Cerebellar nuclear complex (tissue), 1 donor: ENCODE measurements around the gene TLR7.

Experiments used
- DNase-seq, 2 experiments: peaks; one replicate each; lab custom pipeline; 2025; lab: John Stamatoyannopoulos, UW

The TLR7 gene

DNA sequence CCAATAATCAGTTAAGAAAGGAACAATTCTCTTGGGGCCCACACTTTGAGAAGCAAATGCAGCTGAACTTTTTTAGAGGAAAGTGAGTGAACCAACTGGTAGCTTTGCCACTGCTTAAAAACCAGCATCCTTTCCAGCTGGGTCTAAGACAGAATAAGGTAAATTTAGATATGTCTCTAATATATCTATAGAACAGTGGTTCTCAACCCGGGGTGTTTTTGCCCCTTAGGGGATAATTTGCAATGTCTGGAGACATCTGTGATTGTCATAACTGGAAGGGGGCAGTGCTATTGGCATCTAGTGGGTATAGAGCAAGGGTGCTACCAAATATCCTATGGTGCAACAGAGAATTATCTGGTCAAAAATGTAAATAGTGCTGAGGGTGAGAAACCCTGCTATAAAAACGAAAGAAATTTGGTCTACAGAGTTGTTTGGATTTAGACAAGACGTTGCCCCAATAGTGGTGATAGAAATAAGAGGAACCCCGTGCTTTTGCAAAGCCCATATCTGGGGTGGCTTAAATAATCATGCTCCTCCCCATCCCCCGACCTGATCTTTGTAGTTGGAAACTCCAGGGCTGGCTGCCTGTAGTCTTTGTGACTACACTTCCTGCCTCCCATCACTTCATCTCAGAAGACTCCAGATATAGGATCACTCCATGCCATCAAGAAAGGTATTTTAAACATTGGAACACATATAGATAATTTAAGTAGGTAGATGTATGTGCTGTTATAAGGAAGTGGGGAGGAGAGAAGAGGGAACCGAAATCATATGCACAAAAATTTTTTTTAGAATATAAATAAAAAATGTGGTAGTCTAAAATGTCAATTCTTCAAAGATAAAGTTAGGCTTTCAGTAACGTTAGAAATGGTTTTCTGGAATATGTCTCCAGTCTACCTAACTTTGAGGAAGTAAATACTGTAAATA, at the start of gene TLR7:
TLR7 (plus strand) TSS at position 622 of the 927 bp plus-strand sequence. CDS start 507 bp downstream, outside the sequence.
- DNase-seq = no peak

DNA sequence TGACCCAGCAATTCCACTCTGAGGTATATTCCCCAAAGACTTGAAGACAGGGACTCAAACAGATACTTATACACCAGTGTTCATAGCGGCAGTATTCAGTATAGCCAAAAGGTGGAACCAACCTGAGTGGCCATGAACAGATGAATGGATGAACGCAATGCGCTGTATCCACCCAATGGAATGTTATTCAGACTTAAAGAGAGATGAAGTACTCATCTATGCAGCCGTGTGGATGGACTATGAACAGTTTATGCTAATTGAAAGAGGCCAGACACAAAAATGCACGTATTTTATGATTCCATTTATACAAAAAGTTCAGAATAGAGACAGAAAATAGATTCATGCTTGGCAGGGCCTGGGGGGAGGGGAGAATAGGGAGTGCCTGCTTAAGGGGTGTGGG, 49.3 kb upstream of the TLR7 start:
- DNase-seq = no peak

DNA sequence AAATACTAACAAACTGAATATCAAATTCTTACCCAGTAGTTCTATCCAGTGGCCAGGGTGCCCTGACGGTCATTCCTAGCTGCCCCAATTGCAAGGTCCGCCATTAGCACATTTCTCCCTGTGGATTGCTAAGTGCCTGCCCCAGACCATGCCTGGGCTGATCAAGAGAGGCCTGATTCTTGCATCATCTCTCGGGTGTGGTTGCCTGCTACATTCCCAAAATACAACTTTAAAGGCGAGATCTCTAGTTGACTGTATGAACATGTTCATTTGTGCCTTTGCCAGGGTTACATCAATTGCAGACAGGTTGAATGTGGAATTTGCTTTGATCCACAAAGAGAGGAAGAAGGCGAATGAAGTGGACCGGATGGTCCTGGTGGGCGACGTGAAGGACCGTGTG, 47.6 kb upstream of the TLR7 start:
- no peak for DNase-seq

DNA sequence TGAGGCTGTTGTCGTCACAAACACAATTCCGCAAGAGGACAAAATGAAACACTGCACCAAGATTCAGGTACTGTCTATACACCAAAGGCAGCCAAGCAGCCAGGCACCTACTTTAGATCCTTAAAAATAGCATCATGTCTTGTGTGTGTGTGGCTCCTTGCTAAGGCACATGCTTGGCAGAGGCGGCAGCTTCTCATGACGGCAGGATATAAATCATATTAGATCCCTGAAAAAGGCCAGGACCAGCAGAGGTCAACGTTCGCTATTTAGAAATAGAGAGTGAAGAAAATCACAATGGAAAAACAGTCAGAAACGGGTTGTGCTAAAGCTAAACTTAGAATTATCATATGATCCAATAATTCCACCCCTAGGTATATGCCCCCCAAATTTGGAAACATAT, 46.1 kb upstream of the TLR7 start:
- no peak for DNase-seq

DNA sequence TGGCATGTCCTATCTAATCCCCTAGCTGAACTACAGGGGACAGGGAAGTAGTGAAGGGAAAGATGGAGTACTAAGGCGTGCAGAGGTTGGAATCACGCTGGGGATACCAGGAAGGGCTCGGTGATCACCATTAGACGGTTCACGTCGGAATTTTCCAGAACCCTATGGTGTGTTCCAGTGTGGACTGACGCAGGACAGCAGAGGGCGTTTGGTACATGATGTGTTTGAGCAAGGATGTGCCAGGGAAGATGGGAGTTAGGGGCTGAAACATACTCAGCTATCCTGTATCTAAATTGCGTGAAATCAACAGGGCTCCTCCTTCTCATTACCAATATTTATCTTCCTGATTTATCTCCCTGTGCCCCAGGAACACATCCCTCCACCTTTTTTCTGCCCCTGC, 41.9 kb upstream of the TLR7 start:
- no peak for DNase-seq

DNA sequence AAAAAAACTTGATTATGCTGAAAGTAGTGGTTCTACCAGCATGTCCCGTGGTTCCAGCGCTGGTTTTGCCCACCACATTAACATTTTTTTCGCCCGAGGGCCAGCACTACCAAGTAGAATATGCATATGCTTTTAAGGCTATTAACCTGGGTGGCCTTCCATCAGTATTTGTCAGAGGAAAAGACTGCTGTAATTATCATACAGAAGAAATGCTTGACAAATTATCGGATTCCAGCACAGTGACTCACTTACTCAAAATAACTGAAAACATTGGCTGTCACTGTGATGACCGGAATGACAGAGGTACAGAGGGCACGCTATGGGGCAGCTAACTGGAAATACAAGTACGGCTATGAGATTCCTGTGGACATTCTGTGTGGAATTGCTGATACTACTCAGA, 41.1 kb upstream of the TLR7 start:
- DNase-seq = no peak

DNA sequence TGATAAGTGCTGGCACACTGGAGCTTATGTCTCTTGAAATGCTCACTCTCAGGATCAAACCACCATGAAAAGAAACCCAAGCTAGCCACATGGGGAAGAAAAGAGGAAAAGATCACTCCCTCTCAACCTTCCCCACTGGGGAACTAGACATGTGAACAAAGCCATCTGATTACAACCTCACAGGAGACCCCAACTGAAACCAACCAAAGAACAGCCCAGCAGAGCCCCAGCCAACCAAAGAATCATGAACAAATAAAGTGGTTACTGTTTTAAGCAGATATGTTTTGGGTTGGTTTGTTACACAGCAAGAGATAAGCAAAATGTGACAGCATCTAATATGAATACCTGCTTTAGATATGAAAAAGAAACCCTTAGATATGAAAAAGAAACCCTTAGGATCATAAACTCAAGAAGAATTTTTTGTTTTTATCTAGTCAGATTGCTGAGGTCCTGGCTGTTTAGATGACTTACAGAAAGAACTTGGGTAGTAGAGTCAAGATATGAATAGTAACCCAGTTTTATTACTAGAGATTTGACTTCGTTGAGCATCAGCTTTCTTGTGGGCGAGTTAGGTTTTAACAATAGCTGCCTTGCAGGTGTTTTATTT, 23.7 kb upstream of the TLR7 start:
- DNase-seq = no peak

DNA sequence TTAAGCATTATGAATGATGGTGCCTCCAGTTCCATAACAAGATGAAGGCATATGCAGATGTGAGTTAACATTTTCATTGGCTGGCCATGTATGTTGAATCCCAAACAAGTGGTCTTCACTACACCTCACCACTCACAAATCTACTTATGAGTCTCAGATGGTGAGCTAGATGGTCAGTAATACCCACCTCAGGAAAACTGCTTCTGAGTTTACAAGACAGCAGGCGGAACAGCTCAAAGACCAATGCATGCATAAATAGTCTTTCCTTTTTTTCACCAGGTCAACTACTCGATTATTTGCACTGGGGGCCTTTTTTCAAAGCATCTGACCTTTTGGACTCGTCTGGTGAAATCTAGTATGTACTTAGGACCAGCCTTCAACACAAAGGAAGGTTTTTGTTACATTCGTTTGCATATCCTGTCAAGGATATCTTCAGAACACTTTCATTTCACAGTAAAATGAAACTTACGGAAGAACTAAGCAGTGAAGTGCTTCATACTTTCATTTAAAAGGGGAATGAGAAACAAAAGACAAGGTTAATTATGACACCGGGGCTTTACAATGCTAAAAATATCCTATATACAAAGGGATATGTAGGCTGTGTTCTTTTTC, 23.1 kb upstream of the TLR7 start:
- no peak for DNase-seq

DNA sequence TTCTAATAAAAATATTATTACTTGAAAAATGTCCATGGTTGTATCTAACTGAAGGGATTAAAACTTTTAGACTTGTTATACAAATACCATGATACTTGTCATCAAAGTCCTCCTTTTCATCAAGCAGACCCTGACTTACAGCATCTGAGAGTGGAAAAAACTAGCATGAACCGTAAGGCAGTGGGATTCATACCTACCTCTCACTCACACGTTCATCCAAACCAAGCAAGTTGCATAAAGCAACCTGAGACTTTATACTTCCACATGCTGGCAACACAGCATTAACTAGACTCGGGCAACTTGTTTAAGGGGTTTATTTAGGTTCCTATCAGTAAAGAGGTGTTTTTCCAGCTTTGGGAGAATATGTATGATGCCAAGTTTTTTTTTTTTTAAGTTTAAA, 22.6 kb upstream of the TLR7 start:
- DNase-seq = no peak

DNA sequence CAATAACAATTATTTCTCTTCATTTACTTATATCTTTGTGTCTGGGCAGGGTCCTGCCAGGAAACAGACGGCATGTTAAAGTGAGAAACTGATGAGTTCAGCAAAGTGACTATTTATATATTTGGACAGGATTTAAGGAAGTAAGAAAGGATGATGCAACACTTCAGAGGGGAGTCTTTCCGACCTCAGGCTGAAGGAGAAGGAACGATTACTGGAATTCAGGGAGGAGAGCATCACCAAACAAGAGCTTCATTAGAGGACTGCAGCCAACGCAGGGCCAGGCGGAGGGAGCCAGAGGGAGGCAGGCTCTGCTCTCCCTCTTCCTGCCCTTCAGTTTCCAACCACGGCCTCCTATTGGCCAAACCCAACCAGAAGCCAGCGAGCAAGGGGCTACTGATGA, 1.5 kb upstream of the TLR7 start:
- DNase-seq = no peak

DNA sequence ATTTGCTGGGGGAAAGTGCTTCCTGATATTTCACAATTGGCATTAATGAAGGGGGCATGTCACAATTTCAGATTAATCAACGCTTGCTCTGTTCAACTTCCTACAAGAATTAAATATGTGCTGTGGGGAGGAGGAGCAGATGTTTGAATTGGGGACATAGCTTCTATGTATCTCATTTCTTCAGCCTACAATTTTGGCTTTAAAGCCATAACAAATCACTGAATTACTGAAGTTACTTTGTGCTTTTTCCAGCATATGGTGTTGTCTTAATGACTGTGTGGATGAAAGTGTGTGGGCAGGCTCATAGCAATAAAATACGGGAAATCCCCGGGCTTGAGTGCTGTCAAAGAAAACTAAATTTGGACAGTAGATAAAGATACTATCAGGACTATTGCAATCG, 813 bp downstream of the TLR7 start:
- no peak for DNase-seq

DNA sequence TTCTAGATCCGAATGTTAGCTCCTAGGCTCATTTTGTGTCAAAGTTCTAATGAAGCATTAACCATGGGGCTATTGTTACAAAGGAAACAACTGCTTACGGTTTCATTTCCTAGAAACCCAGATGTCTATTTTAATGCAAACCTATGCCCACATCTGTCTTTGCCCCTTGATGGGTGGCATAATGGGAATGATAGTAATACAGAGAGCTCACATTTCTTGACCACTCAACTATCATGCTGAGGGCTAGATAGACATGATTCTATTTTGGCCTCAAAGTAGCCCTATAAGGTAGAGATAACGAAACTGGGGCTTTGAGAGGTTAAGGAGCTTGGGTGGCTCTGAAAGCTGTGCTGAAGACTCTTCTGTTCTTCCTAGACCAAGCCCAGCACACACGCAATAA, 1.9 kb downstream of the TLR7 start:
- no peak for DNase-seq

DNA sequence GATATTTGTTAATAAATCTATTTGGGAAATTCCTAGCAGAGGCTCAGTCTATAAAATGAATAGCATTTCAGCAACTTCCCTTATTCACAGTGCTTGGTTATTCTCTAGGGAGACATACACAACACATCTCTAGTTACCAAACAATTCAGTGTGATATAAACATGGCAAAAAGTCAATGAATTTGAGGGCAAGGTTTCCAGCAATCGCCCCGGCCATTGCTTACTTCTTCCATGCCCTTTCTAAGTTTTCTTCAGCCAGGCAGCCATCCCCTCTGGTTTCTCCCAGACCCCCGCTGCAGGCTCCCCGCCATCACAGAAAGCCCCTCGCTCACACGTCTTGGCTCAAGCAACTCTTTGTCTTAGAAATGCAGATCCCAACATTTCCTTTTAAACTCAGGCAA, 4.4 kb downstream of the TLR7 start:
- no peak for DNase-seq

DNA sequence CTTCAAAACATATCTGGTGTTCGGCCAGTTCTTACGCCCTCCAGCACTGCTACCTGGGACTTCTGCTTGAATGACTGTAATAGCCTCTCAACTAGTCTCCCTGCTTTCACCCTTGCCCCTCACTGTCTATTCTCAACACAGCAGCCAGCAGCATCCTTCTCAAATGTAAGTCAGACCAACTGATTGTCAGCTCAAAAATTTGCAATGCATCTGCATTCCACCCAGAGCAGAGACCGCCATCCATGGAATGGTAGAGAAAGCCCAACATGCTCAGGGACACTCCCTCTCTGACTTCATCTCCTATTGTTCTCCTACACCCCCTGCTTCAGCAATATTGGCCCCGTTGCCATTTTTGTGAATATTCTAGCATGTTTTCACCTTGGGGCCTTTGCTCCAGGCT, 5.9 kb downstream of the TLR7 start:
- no peak for DNase-seq

DNA sequence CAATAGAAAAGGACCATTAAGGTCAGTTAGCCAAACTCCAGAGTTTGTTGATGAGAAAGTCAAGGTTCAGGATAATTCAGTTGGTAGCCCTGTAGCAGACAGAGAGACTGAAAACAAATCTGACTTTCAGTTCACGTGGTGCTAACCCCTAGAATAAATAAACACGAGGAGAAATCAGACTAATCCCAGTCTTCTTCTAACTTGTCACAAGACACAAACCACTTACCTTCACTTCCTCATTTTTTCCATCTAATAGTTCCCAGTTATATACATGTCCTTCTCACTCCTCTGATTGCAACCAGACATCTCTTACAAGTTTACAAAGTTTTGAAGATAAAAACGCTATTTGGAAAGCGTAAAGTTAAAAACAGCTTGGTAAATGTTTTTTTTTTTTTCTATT, 7.7 kb downstream of the TLR7 start:
- DNase-seq = no peak

DNA sequence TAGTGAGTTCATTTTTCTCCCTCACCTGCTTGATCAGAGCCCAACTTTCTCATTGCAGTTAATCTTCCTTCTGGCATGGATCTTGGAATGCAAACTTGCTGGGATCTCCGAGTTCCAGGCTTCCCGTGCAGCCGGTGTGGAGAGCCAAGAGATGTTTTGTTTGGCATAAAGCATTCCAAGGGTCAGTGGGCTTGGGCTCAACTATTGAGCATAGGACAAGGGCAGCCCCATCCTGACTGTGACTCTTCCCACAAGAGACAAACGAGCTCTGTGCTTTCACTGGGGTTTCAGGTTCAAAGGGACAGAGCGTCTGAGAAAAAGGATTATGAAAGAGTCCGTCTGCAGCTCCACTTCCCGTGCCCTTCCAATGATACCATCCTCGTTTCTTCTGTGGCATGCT, 10.5 kb downstream of the TLR7 start:
- no peak for DNase-seq

DNA sequence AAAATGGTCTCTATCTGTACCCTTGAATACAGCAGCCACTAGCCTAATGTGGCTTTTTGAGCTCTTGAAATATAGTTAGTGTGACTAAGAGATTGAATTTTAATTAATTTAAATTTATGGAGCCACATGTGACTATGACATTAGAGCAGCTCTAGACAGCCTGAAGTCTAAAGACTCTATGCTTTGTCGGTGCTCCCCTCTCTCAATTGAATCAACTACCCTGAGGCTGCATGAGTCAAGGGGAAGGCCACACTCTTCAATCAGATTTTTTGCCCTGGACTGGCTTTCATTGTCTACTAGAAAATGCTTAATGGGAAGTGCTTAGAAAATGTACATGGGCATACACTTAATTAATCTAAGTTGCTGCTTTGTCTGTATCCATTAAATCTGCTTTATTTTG, 11.7 kb downstream of the TLR7 start:
- DNase-seq = no peak

DNA sequence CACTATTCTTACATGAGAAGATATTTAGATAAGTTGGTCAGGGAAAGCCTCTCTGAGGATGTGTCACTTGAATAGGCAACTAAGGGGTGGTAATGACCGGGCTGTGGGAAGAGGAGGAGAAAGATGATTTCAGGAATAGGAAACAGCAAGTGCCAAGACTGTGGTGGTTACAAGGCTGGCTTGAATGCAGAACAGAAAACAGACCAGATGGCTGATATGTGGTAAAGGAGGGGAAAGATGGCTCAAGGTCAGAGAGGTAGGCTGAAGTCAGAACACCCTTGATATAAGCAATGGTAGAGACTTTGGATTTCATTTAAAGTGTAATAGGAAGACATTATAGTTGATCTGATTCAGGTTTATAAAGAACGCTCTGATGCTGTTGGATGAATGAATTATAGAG, 15.0 kb downstream of the TLR7 start:
- no peak for DNase-seq

DNA sequence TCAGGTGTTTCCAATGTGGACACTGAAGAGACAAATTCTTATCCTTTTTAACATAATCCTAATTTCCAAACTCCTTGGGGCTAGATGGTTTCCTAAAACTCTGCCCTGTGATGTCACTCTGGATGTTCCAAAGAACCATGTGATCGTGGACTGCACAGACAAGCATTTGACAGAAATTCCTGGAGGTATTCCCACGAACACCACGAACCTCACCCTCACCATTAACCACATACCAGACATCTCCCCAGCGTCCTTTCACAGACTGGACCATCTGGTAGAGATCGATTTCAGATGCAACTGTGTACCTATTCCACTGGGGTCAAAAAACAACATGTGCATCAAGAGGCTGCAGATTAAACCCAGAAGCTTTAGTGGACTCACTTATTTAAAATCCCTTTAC, 18.6 kb downstream of the TLR7 start:
- no peak for DNase-seq

DNA sequence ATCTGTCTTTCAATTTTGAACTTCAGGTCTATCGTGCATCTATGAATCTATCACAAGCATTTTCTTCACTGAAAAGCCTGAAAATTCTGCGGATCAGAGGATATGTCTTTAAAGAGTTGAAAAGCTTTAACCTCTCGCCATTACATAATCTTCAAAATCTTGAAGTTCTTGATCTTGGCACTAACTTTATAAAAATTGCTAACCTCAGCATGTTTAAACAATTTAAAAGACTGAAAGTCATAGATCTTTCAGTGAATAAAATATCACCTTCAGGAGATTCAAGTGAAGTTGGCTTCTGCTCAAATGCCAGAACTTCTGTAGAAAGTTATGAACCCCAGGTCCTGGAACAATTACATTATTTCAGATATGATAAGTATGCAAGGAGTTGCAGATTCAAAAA, 19.7 kb downstream of the TLR7 start:
- no peak for DNase-seq

DNA sequence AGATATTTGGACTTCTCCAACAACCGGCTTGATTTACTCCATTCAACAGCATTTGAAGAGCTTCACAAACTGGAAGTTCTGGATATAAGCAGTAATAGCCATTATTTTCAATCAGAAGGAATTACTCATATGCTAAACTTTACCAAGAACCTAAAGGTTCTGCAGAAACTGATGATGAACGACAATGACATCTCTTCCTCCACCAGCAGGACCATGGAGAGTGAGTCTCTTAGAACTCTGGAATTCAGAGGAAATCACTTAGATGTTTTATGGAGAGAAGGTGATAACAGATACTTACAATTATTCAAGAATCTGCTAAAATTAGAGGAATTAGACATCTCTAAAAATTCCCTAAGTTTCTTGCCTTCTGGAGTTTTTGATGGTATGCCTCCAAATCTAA, 20.3 kb downstream of the TLR7 start:
- DNase-seq = no peak

DNA sequence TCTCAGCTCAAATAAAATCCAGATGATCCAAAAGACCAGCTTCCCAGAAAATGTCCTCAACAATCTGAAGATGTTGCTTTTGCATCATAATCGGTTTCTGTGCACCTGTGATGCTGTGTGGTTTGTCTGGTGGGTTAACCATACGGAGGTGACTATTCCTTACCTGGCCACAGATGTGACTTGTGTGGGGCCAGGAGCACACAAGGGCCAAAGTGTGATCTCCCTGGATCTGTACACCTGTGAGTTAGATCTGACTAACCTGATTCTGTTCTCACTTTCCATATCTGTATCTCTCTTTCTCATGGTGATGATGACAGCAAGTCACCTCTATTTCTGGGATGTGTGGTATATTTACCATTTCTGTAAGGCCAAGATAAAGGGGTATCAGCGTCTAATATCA, 20.9 kb downstream of the TLR7 start:
- DNase-seq = no peak

DNA sequence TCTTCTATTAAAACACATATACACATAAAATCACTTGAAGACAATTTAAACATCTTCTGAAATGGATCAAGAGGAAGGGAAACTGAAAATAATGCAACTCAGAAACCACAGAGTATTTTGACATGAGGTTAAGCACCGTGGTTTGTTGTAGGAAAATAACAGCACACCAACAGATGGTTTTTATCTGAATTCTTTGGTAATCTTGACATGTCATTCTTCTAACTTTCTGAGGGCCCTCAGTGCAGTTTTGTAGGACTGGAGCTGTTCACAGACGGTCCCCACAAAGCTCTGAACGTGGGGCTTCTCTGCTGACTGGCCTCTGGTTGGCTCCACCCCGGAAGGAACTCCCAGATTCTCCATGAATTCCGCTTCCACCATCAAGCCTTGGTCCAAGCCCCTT, 23.6 kb downstream of the TLR7 start:
- no peak for DNase-seq
